Rectal smooth muscle tissue (tissue), 1 donor: ENCODE data around the gene RFFL.

Experiments used
- H3K27ac ChIP-seq: one replicate; pipeline ENCODE4 v1.7.0; 2013; ENCODE audit warnings: low read depth, low read length, inconsistent platforms
- H3K27me3 ChIP-seq: one replicate; pipeline ENCODE4 v1.7.0; 2013; ENCODE audit warnings: low read length; ENCODE audit not compliant: control insufficient read depth, insufficient read depth
- H3K36me3 ChIP-seq: one replicate; pipeline ENCODE4 v1.7.0; 2013; ENCODE audit warnings: low read length; ENCODE audit not compliant: control insufficient read depth, insufficient read depth
- H3K4me1 ChIP-seq: one replicate; pipeline ENCODE4 v1.7.0; 2013; ENCODE audit warnings: low read length; ENCODE audit not compliant: control insufficient read depth, insufficient read depth
- H3K4me3 ChIP-seq: one replicate; pipeline ENCODE4 v1.7.0; 2013; ENCODE audit warnings: low read length
- H3K9ac ChIP-seq: one replicate; pipeline ENCODE4 v1.7.0; 2013; ENCODE audit warnings: low read length

Gene RFFL

GRCh38 chr17:34974179-34974578 is 89.3 kb downstream of the RFFL start:
- Histone ChIP-seq H3K27me3 (no peaks in the 10 kb centered on the region), H3K27ac (no peak overlapping the region), H3K9ac (no peak overlapping the region), H3K4me3 (no peak overlapping the region), H3K4me1 (no peaks in the 10 kb centered on the region), H3K36me3 (no peaks in the 10 kb centered on the region)

- H3K4me3 ChIP-seq, result peak within 1 kb of the TSS; percentile 100
- H3K27ac ChIP-seq, result peak within 1 kb of the TSS; percentile 98
- H3K9ac ChIP-seq, result peak within 1 kb of the TSS; percentile 98
Measured at GRCh38 chr17:34961093-34961911, 102.2 kb downstream of the RFFL start, which contains the start of the genes CCT6B and ZNF830. TSS of gene CCT6B (minus strand) at chr17:34961460. CDS start at chr17:34961393, 67 bp downstream. TSS of gene ZNF830 (plus strand) at chr17:34961540. CDS start at chr17:34961567, 27 bp downstream.

GRCh38 chr17:34958438-34958837 is 105.1 kb downstream of the RFFL start:
- Histone ChIP-seq H3K36me3 (no peaks in the 10 kb centered on the region), H3K4me1 (peaks cover 16% of the 10 kb centered on the region), H3K9ac (no peak overlapping the region), H3K27ac (no peak overlapping the region), H3K27me3 (no peaks in the 10 kb centered on the region), H3K4me3 (no peak overlapping the region)

More at GRCh38 chr17:34961093-34961911, 102.2 kb downstream of the RFFL start, which contains the start of the genes CCT6B and ZNF830:
- Histone ChIP-seq H3K36me3 (peaks cover 2% of the 10 kb centered on the region), H3K4me1 (peaks cover 16% of the 10 kb centered on the region), H3K27me3 (no peaks in the 10 kb centered on the region)
